ENCODE data around the gene AFMID.

Gene AFMID

GRCh38 chr17:78223765-78224164 is 36.6 kb downstream of the AFMID start:
- Histone ChIP-seq H3K9me2 (replicated peaks; ENCODE audit: insufficient read depth, low read length) (no peaks in the 10 kb centered on the region), H3K79me2 (ENCODE audit: insufficient read depth, low read length) (no peaks in the 10 kb centered on the region; the same call in 1 of the 2 replicates), H3K27me3 (ENCODE audit: low read length) (no peaks in the 10 kb centered on the region), H3K9me3 (ENCODE audit: insufficient read depth, low read length) (no peaks in the 10 kb centered on the region), H3K4me2 (ENCODE audit: low read depth, low read length, poor library complexity, severe bottlenecking) (no peak overlapping the region), H2AFZ (ENCODE audit: low read depth, low read length, severe bottlenecking) (no peak overlapping the region), H3K27ac (ENCODE audit: low read depth, low read length) (no peak overlapping the region), H3K36me3 (ENCODE audit: low read length) (peaks cover 15% of the 10 kb centered on the region; the same call in 1 of the 2 replicates), H4K20me1 (ENCODE audit: low read depth, low read length) (no peaks in the 10 kb centered on the region), H3K9ac (ENCODE audit: low read length) (no peak overlapping the region), H3F3A (ENCODE audit: insufficient read depth) (peaks cover 19% of the 10 kb centered on the region), H3K4me3 (ENCODE audit: insufficient read depth, low read length, poor library complexity, severe bottlenecking) (no peak overlapping the region)
- TF ChIP-seq CTCF (IDR thresholded peaks at IDR 0.05; ENCODE audit: insufficient read depth, low read length, poor library complexity, severe bottlenecking): no peak
- TF ChIP-seq EZH2phosphoT487 (conservative IDR thresholded peaks at IDR 0.05; ENCODE audit: low read length): no peak

GRCh38 chr17:78224231-78225087 is 37.3 kb downstream of the AFMID start:
- Histone ChIP-seq H4K20me1 (ENCODE audit: low read depth, low read length) (no peaks in the 10 kb centered on the region), H3K79me2 (ENCODE audit: insufficient read depth, low read length) (no peaks in the 10 kb centered on the region), H3K4me3 (ENCODE audit: insufficient read depth, low read length, poor library complexity, severe bottlenecking) (no peak overlapping the region), H3F3A (ENCODE audit: insufficient read depth) (peaks cover 19% of the 10 kb centered on the region), H2AFZ (ENCODE audit: low read depth, low read length, severe bottlenecking) (no peak overlapping the region), H3K36me3 (ENCODE audit: low read length) (peaks cover 15% of the 10 kb centered on the region; the same call in 1 of the 2 replicates), H3K27ac (ENCODE audit: low read depth, low read length) (no peak overlapping the region), H3K9me2 (replicated peaks; ENCODE audit: insufficient read depth, low read length) (no peaks in the 10 kb centered on the region), H3K9me3 (ENCODE audit: insufficient read depth, low read length) (no peaks in the 10 kb centered on the region), H3K4me2 (ENCODE audit: low read depth, low read length, poor library complexity, severe bottlenecking) (no peak overlapping the region), H3K9ac (ENCODE audit: low read length) (no peak overlapping the region), H3K27me3 (ENCODE audit: low read length) (no peaks in the 10 kb centered on the region)
- no peak for TF ChIP-seq CTCF (IDR thresholded peaks at IDR 0.05; ENCODE audit: insufficient read depth, low read length, poor library complexity, severe bottlenecking)
- no peak for TF ChIP-seq EZH2phosphoT487 (conservative IDR thresholded peaks at IDR 0.05; ENCODE audit: low read length)

GRCh38 chr17:78225088-78225865 is 38.1 kb downstream of the AFMID start:
- no peaks in the 10 kb centered on the region for H4K20me1 ChIP-seq (ENCODE audit: low read depth, low read length)
- no peak overlapping the region for H3K4me3 ChIP-seq (ENCODE audit: insufficient read depth, low read length, poor library complexity, severe bottlenecking)
- H3K27ac ChIP-seq (ENCODE audit: low read depth, low read length): no peak overlapping the region
- no peak overlapping the region for H2AFZ ChIP-seq (ENCODE audit: low read depth, low read length, severe bottlenecking)
- H3F3A ChIP-seq (ENCODE audit: insufficient read depth): peaks cover 19% of the 10 kb centered on the region
- H3K9ac ChIP-seq (ENCODE audit: low read length): no peak overlapping the region
- TF ChIP-seq CTCF (IDR thresholded peaks at IDR 0.05; ENCODE audit: insufficient read depth, low read length, poor library complexity, severe bottlenecking) (no peak), EZH2phosphoT487 (conservative IDR thresholded peaks at IDR 0.05; ENCODE audit: low read length) (no peak)
- H3K9me2 ChIP-seq (replicated peaks; ENCODE audit: insufficient read depth, low read length): no peaks in the 10 kb centered on the region
- no peaks in the 10 kb centered on the region for H3K27me3 ChIP-seq (ENCODE audit: low read length)
- peaks cover 15% of the 10 kb centered on the region; the same call in 1 of the 2 replicates for H3K36me3 ChIP-seq (ENCODE audit: low read length)
- no peaks in the 10 kb centered on the region for H3K9me3 ChIP-seq (ENCODE audit: insufficient read depth, low read length)
- H3K4me2 ChIP-seq (ENCODE audit: low read depth, low read length, poor library complexity, severe bottlenecking): no peak overlapping the region
- no peaks in the 10 kb centered on the region for H3K79me2 ChIP-seq (ENCODE audit: insufficient read depth, low read length)
